ENCODE results near the gene RTRAF.

RTRAF gene

DNA sequence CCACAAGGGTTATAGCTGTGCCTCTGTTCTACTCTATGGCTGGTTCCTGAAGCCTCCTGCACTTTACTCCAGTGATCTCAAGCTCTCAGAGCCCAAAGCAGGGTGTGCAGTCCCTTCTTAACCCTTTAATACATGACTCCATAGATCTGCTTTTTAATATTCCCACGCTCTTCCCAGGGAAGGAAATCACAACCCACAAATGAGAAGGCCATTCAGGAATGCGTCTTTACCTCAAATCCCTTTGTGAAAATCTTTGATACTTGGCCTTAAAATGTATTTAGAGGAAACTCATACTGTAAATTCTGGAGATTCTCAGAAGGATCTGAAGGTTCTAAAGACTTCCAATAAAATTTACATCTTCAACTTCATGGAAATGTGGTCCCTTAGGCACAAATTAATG is 62.5 kb downstream of the RTRAF start:
- DNase-seq: no peak

DNA sequence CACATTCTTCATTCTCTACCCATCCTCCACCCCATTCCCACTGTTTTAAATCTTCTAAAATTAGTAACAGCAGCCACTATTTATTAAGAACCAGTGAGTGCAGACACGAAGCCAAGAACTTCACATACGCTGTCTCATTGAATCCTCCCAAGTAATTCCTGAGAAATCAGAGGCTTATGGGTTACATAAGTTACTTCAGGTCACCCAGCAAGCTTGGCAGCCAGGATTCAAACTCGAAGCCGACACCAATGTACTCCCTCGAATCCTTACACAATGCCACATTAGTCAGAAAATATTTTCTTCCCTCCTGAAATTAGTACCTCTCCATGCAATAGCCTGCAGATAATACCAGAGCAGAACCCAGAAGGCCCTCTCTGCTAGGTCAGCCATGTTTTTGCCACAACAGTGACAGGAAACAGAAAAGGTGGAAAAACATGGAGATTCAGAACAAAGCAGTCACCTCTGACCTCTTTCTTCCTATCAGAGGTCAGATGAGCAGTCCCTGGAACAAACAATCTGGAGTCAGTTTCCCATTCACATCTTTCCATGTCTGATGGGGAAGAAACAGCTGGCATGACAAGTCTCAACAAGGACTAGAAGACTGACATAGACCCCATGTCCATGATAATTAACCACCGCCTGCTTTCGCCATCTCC is 63.1 kb downstream of the RTRAF start:
- DNase-seq: no peak

DNA sequence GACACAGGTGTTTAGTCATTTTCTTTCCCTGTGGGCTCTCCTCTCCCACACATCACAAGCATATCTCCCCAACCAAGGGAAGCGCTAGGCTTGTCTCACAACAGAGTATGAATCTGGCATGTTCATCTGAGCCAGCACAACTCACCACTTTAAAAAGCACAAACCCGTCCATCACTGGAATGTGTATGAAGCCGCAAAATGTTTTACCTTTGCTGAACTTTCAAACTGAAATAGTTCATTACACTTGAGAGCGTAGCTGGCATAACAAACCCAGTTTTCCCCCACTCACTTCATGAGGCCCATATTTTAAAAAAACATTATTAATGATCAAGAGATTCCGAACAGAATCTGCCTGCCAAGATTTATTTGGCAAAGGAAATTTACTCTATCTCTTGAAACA is 63.7 kb downstream of the RTRAF start:
- no peak for DNase-seq

DNA sequence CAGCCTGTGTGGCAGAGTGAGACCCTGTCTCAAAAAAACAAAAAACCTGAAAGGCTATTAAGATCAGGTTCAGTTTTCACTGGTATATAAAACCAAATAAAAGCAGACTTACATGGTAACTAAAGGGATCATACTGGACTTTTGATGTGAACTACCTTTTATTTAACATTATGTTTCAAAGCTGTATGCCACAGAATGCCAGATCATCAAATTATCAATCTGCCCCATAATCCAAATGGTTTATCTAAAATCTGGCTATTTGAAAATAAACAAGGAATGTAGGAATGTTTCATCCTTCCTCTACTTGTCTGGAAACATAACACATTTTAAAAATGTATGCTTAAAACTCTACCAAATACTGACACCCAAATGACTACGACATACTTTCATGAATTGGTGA is 65.3 kb downstream of the RTRAF start:
- DNase-seq: no peak

DNA sequence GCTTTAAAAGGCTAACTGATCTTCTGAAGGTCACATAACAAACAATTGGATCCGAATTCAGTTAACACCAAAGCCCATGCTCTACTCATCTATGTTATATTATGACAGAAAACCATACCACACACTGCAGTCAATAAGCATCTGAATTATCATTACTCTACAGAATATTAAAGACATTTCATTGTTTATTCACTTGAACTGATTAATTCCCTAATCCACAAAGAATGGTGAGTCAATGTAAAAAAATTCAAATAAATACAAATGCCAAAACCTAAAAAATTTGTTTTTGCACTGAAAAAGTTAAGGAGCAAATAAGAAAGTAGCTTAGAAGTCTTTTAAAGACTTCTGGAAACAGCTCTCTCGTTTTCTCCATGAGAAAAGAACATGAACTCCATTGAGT is 65.8 kb downstream of the RTRAF start:
- no peak for DNase-seq

DNA sequence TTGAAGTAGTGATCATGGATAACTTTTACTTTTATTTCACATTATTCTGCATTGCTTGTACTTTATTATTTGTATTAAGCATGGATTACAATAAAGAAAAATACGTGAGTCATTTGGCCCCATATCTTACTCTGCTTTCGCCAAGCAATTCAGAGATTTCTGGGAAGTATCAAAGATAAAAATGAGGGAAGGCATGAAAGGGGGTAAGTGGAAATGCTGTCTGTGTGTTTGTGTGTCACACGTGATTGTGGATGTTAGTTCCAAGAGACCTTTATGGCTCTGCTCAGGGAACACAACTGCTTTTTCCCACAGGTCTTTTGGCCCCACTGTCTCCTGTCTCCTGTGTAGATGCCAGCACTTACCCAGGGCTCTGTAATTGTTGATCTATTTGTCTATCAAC is 69.0 kb downstream of the RTRAF start:
- DNase-seq: no peak

DNA sequence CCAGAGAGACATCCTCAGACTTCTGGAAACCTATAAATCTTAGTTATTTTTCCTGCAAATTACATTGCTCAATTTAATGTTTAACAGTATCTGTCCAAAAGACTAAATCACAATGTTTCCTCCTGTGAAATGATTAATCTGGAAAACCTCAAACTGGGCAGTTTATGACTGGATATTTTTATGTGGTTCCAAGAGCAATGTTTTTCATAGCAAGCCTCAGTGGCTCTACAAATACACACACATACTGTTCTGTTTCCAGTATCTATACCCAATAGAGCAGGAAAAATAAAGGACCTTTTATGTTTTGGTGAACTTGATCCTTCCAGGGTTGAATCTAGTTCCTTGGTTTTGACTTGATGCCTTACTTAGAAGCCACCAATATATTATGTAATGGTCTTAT is 70.3 kb downstream of the RTRAF start:
- DNase-seq: no peak

DNA sequence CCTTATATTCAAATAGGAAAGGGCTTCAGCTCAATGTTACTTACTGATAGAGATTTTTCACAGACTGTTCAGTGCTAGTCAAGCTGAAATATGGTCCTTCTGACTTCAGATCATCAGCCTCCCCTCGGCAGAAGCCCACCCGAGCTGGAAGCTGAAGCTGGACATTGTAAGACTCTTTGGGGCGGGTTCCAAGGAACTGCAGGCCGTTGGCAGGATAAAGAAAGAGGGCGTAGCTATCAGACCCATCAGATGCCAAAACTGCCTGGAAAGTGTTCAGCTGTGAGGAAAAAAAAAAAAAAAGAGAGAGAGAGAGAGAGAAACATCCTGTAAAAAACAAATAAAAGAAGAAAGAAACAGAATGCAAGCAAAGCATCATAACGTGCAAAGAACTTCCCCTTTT is 70.7 kb downstream of the RTRAF start:
- no peak for DNase-seq

All from stimulated activated CD8-positive, alpha-beta memory T cell treated with anti-CD3 and anti-CD28 coated beads, Interleukin-4, amount 100 ng/mL, for 48 hours (primary cell).